WTC11 (cell line): ENCODE measurements around the gene EFCAB13. TPM values are rescaled to one million over a fixed set of nuclear protein-coding genes. Genes with fewer than 3 reads are reported as not detected.

Experiments used
- ATAC-seq: fragments of 200-7000 bp; cut with Tn5 transposase; 2 replicates; pipeline ENCODE4 v1.10.0; 2021; ENCODE audit warnings: mild to moderate bottlenecking, moderate library complexity
- CTCF ChIA-PET: fragments of 300-600 bp; sonication (Branson Sonifier 250); formaldehyde crosslinking; loops from one replicate; lab custom pipeline; 2021; ENCODE audit warnings: antibody characterized with exemption; lab: Charles Lee
- POLR2A ChIA-PET: fragments of 350-600 bp; sonication (Branson Sonifier 250); formaldehyde crosslinking; loops from one replicate; lab custom pipeline; 2021; ENCODE audit warnings: antibody characterized with exemption; lab: Charles Lee
- DNase-seq: peaks from one replicate; pipeline ENCODE4 v3.0.0; 2021; ENCODE audit warnings: low spot score
- H3K27ac Mint-ChIP-seq: 2 replicates; pipeline ENCODE4 v1.8.0; 2021; ENCODE audit warnings: mixed read lengths
- H3K27me3 Mint-ChIP-seq: 2 replicates; pipeline ENCODE4 v1.8.0; 2021; ENCODE audit warnings: low read depth, mild to moderate bottlenecking, moderate library complexity, mixed read lengths
- H3K36me3 Mint-ChIP-seq: 2 replicates; pipeline ENCODE4 v1.8.0; 2021; ENCODE audit warnings: mixed read lengths
- H3K4me1 Mint-ChIP-seq: 2 replicates; pipeline ENCODE4 v1.8.0; 2022; ENCODE audit warnings: mixed read lengths
- H3K4me3 Mint-ChIP-seq: 2 replicates; pipeline ENCODE4 v1.8.0; 2021; ENCODE audit warnings: mild to moderate bottlenecking, moderate library complexity, mixed read lengths
- H3K9me3 Mint-ChIP-seq: 2 replicates; pipeline ENCODE4 v1.8.0; 2021; ENCODE audit warnings: mixed read lengths
- ATF3 ChIP-seq: sonication (generic); formaldehyde crosslinking; conservative IDR thresholded peaks from 2 replicates; pipeline ENCODE4 v1.8.1; 2022; ENCODE audit warnings: mild to moderate bottlenecking, missing genetic modification reagents
- ATF6 ChIP-seq: sonication (generic); formaldehyde crosslinking; IDR thresholded peaks from 2 replicates; pipeline ENCODE4 v1.8.1; 2023; ENCODE audit warnings: mild to moderate bottlenecking, missing genetic modification reagents
- CDX4 ChIP-seq: fragments of 250-450 bp; sonication (Bioruptor Pico); IDR thresholded peaks from 2 replicates; pipeline ENCODE4 v1.9.0; 2021; ENCODE audit warnings: moderate library complexity, mild to moderate bottlenecking, inconsistent platforms, borderline replicate concordance
- EMX1 ChIP-seq: fragments of 250-450 bp; sonication (Bioruptor Pico); IDR thresholded peaks from 2 replicates; pipeline ENCODE4 v1.8.0; 2021; ENCODE audit warnings: mild to moderate bottlenecking
- FOXP1 ChIP-seq: sonication (generic); formaldehyde crosslinking; IDR thresholded peaks from 2 replicates; pipeline ENCODE4 v1.8.0; 2022; ENCODE audit warnings: missing genetic modification reagents, mild to moderate bottlenecking, moderate library complexity, borderline replicate concordance
- GABPB1 ChIP-seq: sonication (generic); formaldehyde crosslinking; IDR thresholded peaks from 2 replicates; pipeline ENCODE4 v1.8.1; 2023; ENCODE audit warnings: mild to moderate bottlenecking, missing genetic modification reagents
- IRF2 ChIP-seq: sonication (generic); formaldehyde crosslinking; IDR thresholded peaks from 2 replicates; pipeline ENCODE4 v1.8.0; 2022; ENCODE audit warnings: low read depth, missing genetic modification reagents, borderline replicate concordance
- JUN ChIP-seq: sonication (generic); formaldehyde crosslinking; IDR thresholded peaks from 2 replicates; pipeline ENCODE4 v1.8.0; 2023; ENCODE audit warnings: mild to moderate bottlenecking, missing genetic modification reagents
- MLX ChIP-seq: sonication (generic); formaldehyde crosslinking; IDR thresholded peaks from 2 replicates; pipeline ENCODE4 v1.8.1; 2023; ENCODE audit warnings: mild to moderate bottlenecking, missing genetic modification reagents, moderate library complexity
- NFATC4 ChIP-seq: fragments of 250-450 bp; sonication (Bioruptor Pico); IDR thresholded peaks from 2 replicates; pipeline ENCODE4 v1.9.0; 2021; ENCODE audit warnings: mild to moderate bottlenecking
- NR2C2 ChIP-seq: sonication (generic); formaldehyde crosslinking; IDR thresholded peaks from 2 replicates; pipeline ENCODE4 v1.8.0; 2022; ENCODE audit warnings: mild to moderate bottlenecking, missing genetic modification reagents
- NR3C1 ChIP-seq: sonication (generic); formaldehyde crosslinking; conservative IDR thresholded peaks from 2 replicates; pipeline ENCODE4 v1.8.1; 2023; ENCODE audit warnings: low read depth, mild to moderate bottlenecking, missing genetic modification reagents
- ZBTB21 ChIP-seq: sonication (generic); formaldehyde crosslinking; IDR thresholded peaks from 2 replicates; pipeline ENCODE4 v1.8.1; 2023; ENCODE audit warnings: mild to moderate bottlenecking, missing genetic modification reagents, borderline replicate concordance
- ZNF396 ChIP-seq: fragments of 250-450 bp; sonication (Bioruptor Pico); IDR thresholded peaks from 2 replicates; pipeline ENCODE4 v1.8.0; 2021; ENCODE audit warnings: mild to moderate bottlenecking, moderate library complexity, borderline replicate concordance
- ZNF425 ChIP-seq: fragments of 250-450 bp; sonication (Bioruptor Pico); conservative IDR thresholded peaks from 2 replicates; pipeline ENCODE4 v1.9.0; 2021; ENCODE audit warnings: mild to moderate bottlenecking
- total RNA-seq: library from RNA; stranded (reverse); gene quantifications from 3 replicates; pipeline ENCODE4 v1.2.3, GENCODE V29; 2021
- TF ChIP-seq, protein P1 (sequence below): sonication (generic); formaldehyde crosslinking; IDR thresholded peaks from 2 replicates; pipeline ENCODE4 v1.8.1; 2022; ENCODE audit warnings: missing genetic modification reagents, borderline replicate concordance
- TF ChIP-seq, protein P2 (sequence below): fragments of 250-450 bp; sonication (Bioruptor Pico); IDR thresholded peaks from 2 replicates; pipeline ENCODE4 v1.8.0; 2021; ENCODE audit warnings: mild to moderate bottlenecking

Gene EFCAB13
- total RNA-seq, 1 experiment from 2014 or later: 3.5 TPM

- TF ChIP-seq FOXP1 (no peak), JUN (CRISPR knock-in tag) (no peak), ZNF425 (no peak), GABPB1 (CRISPR knock-in tag) (no peak), NR2C2 (CRISPR knock-in tag) (no peak), ZBTB21 (no peak)
Observed at GRCh38 chr17:47297661-47298400, 25.9 kb upstream of the EFCAB13 start (continued).

DNA sequence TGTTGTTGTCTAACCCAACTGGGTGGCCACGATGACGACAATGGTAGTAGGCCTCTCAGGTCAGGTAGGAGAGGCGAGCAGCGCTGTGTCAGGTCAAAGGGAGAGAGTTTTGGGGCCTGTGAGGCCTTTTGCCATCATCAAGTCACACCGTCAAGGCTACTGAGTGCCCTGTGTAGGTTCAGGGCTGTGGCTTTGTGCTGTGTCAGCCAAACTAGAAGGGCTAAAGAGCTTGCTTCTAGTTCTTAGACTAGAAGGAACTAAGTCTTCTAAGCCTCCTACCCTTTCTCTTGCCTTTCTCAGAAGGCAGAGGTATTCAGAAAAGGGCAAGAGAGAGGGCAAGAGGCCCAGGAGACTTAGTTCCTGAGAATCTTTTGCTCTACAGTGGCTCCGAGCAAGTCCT lies 25.0 kb upstream of the EFCAB13 start:
- H3K4me1 Mint-ChIP-seq: no peaks in the 10 kb centered on the region
- H3K4me3 Mint-ChIP-seq: no peak overlapping the region
- ChIA-PET POLR2A (no interaction called here), CTCF (no interaction called here)
- no peak for ATAC-seq
- H3K27me3 Mint-ChIP-seq: peaks cover 9% of the 10 kb centered on the region
- peaks cover 4% of the 10 kb centered on the region; the same call in 1 of the 2 replicates for H3K9me3 Mint-ChIP-seq
- H3K27ac Mint-ChIP-seq: no peak overlapping the region
- no peaks in the 10 kb centered on the region for H3K36me3 Mint-ChIP-seq
- DNase-seq: no peak
- TF ChIP-seq ATF3 (CRISPR knock-in tag) (no peak), ATF6 (CRISPR knock-in tag) (no peak), NR3C1 (CRISPR knock-in tag) (no peak), CDX4 (CRISPR knock-in tag) (no peak), MLX (no peak), NFATC4 (CRISPR knock-in tag) (no peak), ZNF396 (CRISPR knock-in tag) (no peak), IRF2 (no peak), ZNF425 (no peak), EMX1 (no peak)
- TF ChIP-seq, protein P1, sequence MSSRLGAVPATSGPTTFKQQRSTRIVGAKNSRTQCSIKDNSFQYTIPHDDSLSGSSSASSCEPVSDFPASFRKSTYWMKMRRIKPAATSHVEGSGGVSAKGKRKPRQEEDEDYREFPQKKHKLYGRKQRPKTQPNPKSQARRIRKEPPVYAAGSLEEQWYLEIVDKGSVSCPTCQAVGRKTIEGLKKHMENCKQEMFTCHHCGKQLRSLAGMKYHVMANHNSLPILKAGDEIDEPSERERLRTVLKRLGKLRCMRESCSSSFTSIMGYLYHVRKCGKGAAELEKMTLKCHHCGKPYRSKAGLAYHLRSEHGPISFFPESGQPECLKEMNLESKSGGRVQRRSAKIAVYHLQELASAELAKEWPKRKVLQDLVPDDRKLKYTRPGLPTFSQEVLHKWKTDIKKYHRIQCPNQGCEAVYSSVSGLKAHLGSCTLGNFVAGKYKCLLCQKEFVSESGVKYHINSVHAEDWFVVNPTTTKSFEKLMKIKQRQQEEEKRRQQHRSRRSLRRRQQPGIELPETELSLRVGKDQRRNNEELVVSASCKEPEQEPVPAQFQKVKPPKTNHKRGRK: no peak
- TF ChIP-seq, protein P2, sequence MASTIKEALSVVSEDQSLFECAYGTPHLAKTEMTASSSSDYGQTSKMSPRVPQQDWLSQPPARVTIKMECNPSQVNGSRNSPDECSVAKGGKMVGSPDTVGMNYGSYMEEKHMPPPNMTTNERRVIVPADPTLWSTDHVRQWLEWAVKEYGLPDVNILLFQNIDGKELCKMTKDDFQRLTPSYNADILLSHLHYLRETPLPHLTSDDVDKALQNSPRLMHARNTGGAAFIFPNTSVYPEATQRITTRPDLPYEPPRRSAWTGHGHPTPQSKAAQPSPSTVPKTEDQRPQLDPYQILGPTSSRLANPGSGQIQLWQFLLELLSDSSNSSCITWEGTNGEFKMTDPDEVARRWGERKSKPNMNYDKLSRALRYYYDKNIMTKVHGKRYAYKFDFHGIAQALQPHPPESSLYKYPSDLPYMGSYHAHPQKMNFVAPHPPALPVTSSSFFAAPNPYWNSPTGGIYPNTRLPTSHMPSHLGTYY: no peak
